HL-60 (cell line): ENCODE results near the gene TMC3.

ENCODE experiments used
- GABPA ChIP-seq: IDR thresholded peaks from 2 replicates; pipeline ENCODE4 v1.6.1; 2012; ENCODE audit warnings: low read depth
- REST ChIP-seq: IDR thresholded peaks from 2 replicates; pipeline ENCODE4 v1.6.1; 2012; ENCODE audit warnings: low read depth; ENCODE audit not compliant: insufficient replicate concordance
- TF ChIP-seq, protein P1 (sequence below): IDR thresholded peaks from one replicate; pipeline ENCODE4 v1.5.1; 2011; ENCODE audit warnings: low read length, control low read depth, inconsistent platforms; ENCODE audit not compliant: insufficient read depth

DNA sequence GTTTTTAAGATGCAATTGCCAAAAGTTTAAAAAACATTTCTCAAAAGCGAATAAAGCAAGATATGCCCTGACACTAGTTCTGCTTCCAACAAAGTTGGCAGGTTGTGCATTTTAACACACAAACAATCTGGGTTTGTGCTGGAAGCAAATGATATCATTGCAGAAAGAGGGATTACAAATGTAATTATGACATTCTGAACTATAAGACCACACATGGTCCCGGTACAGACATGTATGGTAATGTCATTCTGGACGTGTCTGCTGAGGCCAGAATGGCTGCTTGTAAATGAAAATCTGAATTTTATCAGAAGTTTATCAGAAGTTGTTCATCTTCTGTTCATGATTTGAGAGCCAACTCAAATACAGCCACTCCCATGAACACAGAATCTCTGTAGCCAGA lies 10.7 kb downstream of the TMC3 start:
- TF ChIP-seq, protein P1, sequence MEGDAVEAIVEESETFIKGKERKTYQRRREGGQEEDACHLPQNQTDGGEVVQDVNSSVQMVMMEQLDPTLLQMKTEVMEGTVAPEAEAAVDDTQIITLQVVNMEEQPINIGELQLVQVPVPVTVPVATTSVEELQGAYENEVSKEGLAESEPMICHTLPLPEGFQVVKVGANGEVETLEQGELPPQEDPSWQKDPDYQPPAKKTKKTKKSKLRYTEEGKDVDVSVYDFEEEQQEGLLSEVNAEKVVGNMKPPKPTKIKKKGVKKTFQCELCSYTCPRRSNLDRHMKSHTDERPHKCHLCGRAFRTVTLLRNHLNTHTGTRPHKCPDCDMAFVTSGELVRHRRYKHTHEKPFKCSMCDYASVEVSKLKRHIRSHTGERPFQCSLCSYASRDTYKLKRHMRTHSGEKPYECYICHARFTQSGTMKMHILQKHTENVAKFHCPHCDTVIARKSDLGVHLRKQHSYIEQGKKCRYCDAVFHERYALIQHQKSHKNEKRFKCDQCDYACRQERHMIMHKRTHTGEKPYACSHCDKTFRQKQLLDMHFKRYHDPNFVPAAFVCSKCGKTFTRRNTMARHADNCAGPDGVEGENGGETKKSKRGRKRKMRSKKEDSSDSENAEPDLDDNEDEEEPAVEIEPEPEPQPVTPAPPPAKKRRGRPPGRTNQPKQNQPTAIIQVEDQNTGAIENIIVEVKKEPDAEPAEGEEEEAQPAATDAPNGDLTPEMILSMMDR, result no peak
- TF ChIP-seq GABPA, result no peak
- TF ChIP-seq REST, result no peak
